ENCODE results near the gene WBP2.

- no peak for TF ChIP-seq TAF1 (IDR thresholded peaks at IDR 0.05; ENCODE audit: low read depth, low read length)
- no peak for TF ChIP-seq POLR2A (IDR thresholded peaks at IDR 0.05; ENCODE audit: control extremely low read depth in 1 of 2, low read depth in 2 of 2, low read length in 2 of 2)
- no peak for TF ChIP-seq JUN (IDR thresholded peaks at IDR 0.05; ENCODE audit: low read depth, low read length)
These were observed 43.7 kb upstream of the WBP2 start for GRCh38 chr17:75898791-75899190.
